HCT116 (cell line): ENCODE data around the gene PDE4D. TPM values are rescaled to one million over a fixed set of nuclear protein-coding genes. Genes with fewer than 3 reads are reported as not detected.

Experiments used
- ATAC-seq: fragments of 200-7000 bp; cut with Tn5 transposase; 2 replicates; pipeline ENCODE4 v1.9.1; 2020; ENCODE audit warnings: mild to moderate bottlenecking, moderate library complexity
- BruUV-seq: library from RNA; stranded (reverse); fragments of 400-500 nt; replicated peaks from 2 replicates; lab custom pipeline; 2021; lab: Mats Ljungman, UMichigan
- CTCF ChIA-PET: fragments of 300-600 bp; sonication (Branson Sonifier 250); formaldehyde crosslinking; loops from one replicate; lab custom pipeline; 2021; ENCODE audit warnings: antibody characterized with exemption; lab: Charles Lee
- POLR2A ChIA-PET: fragments of 300-600, 350-600 bp; sonication (Branson Sonifier 250); formaldehyde crosslinking; loops from one replicate; lab custom pipeline; 2021; ENCODE audit warnings: antibody characterized with exemption; lab: Charles Lee
- RAD21 ChIA-PET, 2 experiments: fragments of 300-600 bp; sonication (Branson Sonifier 250); formaldehyde crosslinking; loops; one replicate each; lab custom pipeline; 2023; ENCODE audit warnings: low total read pairs in 2 of 2; ENCODE audit not compliant: uncharacterized antibody in 2 of 2, unreplicated experiment in 2 of 2, low non-redundant PET in 1 of 2; lab: Charles Lee
- DNase-seq: peaks from one replicate; pipeline ENCODE4 v3.0.0-alpha.2; 2010; ENCODE audit warnings: low read depth, low spot score
- H2AFZ ChIP-seq: fragments of 200-600 bp; shearing (Covaris generic), sonication (generic); 2 replicates; pipeline ENCODE4 v1.6.1; 2017; ENCODE audit warnings: low read depth, mixed run types, mixed read lengths, antibody characterized with exemption, low read length; ENCODE audit not compliant: poor library complexity, severe bottlenecking
- H3K27ac ChIP-seq: 2 replicates; pipeline ENCODE4 v1.5.1; 2012; ENCODE audit warnings: low read depth, low read length
- H3K27me3 ChIP-seq: fragments of 200-600 bp; sonication (generic); 2 replicates; pipeline ENCODE4 v1.6.1; 2016; ENCODE audit warnings: mixed run types, low read length, mixed read lengths; ENCODE audit not compliant: insufficient read depth
- H3K36me3 ChIP-seq, 2 experiments: fragments of 200-500 bp in 1 of 2; fragments of 200-600 bp in 1 of 2; sonication (Bioruptor generic) in 1 of 2; sonication (generic) in 1 of 2; 2 replicates each; pipeline versions ENCODE4 v1.5.1 to v1.6.1; 2014 to 2016; ENCODE audit warnings: low read length in 2 of 2, inconsistent platforms in 1 of 2, mixed read lengths in 1 of 2, mixed run types in 1 of 2; ENCODE audit not compliant: insufficient read depth in 2 of 2, control insufficient read depth in 1 of 2
- H3K4me1 ChIP-seq, 2 experiments: fragments of 200-600 bp in 1 of 2; sonication (generic) in 1 of 2; 2 replicates each; pipeline versions ENCODE4 v1.5.1 to v1.6.1; 2012 to 2017; ENCODE audit warnings: low read length in 2 of 2, inconsistent platforms in 1 of 2, mild to moderate bottlenecking in 1 of 2, mixed read lengths in 1 of 2, mixed run types in 1 of 2, moderate library complexity in 1 of 2; ENCODE audit not compliant: insufficient read depth in 2 of 2, control insufficient read depth in 1 of 2
- H3K4me2 ChIP-seq: fragments of 200-600 bp; sonication (generic); 2 replicates; pipeline ENCODE4 v1.6.1; 2017; ENCODE audit warnings: mixed run types, low read length, mixed read lengths
- H3K4me3 ChIP-seq, 2 experiments: fragments of 200-600 bp in 1 of 2; sonication (generic) in 1 of 2; replicated peaks in 1 of 2; 2 replicates each; pipeline ENCODE4 v1.5.1; 2011 to 2016; ENCODE audit warnings: low read length in 2 of 2, control low read depth in 1 of 2, low read depth in 1 of 2, mild to moderate bottlenecking in 1 of 2, mixed read lengths in 1 of 2, mixed run types in 1 of 2
- H3K79me2 ChIP-seq: fragments of 200-600 bp; sonication (generic); 2 replicates; pipeline ENCODE4 v1.6.1; 2017; ENCODE audit warnings: mild to moderate bottlenecking, mixed run types, low read length, moderate library complexity, mixed read lengths; ENCODE audit not compliant: insufficient read depth
- H3K9ac ChIP-seq: fragments of 200-600 bp; sonication (generic); 2 replicates; pipeline ENCODE4 v1.6.1; 2016; ENCODE audit warnings: low read length, mixed read lengths
- H3K9me2 ChIP-seq: fragments of 200-600 bp; sonication (generic), shearing (Covaris generic); 2 replicates; pipeline ENCODE4 v1.6.1; 2017; ENCODE audit warnings: mixed run types, mild to moderate bottlenecking, moderate library complexity; ENCODE audit not compliant: insufficient read depth
- H3K9me3 ChIP-seq, 2 experiments: fragments of 200-500 bp in 1 of 2; fragments of 200-600 bp in 1 of 2; sonication (Bioruptor generic) in 1 of 2; sonication (generic) in 1 of 2; 2 replicates each; pipeline ENCODE4 v1.6.1; 2014 to 2017; ENCODE audit warnings: low read length in 2 of 2, mixed read lengths in 2 of 2, inconsistent platforms in 1 of 2, low read depth in 1 of 2, mild to moderate bottlenecking in 1 of 2, mixed run types in 1 of 2, moderate library complexity in 1 of 2; ENCODE audit not compliant: control insufficient read depth in 1 of 2, insufficient read depth in 1 of 2
- H4K20me1 ChIP-seq: fragments of 200-600 bp; sonication (generic), shearing (Covaris generic); 2 replicates; pipeline ENCODE4 v1.6.1; 2017; ENCODE audit warnings: mixed run types, mild to moderate bottlenecking, moderate library complexity; ENCODE audit not compliant: insufficient read depth
- CBX3 ChIP-seq: IDR thresholded peaks from 2 replicates; pipeline ENCODE4 v1.6.1; 2012; ENCODE audit warnings: low read depth
- CEBPB ChIP-seq: IDR thresholded peaks from 2 replicates; pipeline ENCODE4 v1.6.1; 2012; ENCODE audit warnings: low read depth
- EGR1 ChIP-seq: IDR thresholded peaks from 2 replicates; pipeline ENCODE4 v1.6.1; 2012; ENCODE audit warnings: low read depth
- ELF1 ChIP-seq: IDR thresholded peaks from 2 replicates; pipeline ENCODE4 v1.6.1; 2012; ENCODE audit warnings: low read depth, borderline replicate concordance
- EZH2 ChIP-seq: fragments of 200-600 bp; sonication (generic); IDR thresholded peaks from 2 replicates; pipeline ENCODE4 v1.6.1; 2017; ENCODE audit warnings: antibody characterized with exemption, mixed run types
- EZH2phosphoT487 ChIP-seq: fragments of 200-600 bp; IDR thresholded peaks from 2 replicates; pipeline ENCODE4 v1.6.1; 2018; ENCODE audit warnings: antibody characterized with exemption, borderline replicate concordance
- POLR2A ChIP-seq: IDR thresholded peaks from 2 replicates; pipeline ENCODE4 v1.7.0; 2011; ENCODE audit warnings: borderline replicate concordance; ENCODE audit not compliant: insufficient read depth, insufficient read length; ENCODE audit errors: extremely low read depth
- POLR2AphosphoS5 ChIP-seq: IDR thresholded peaks from 2 replicates; pipeline ENCODE4 v1.6.1; 2011; ENCODE audit warnings: mild to moderate bottlenecking, low read depth, low read length, moderate library complexity
- RAD21 ChIP-seq: IDR thresholded peaks from 2 replicates; pipeline ENCODE4 v1.6.1; 2012; ENCODE audit warnings: low read depth, mild to moderate bottlenecking
- SRF ChIP-seq: IDR thresholded peaks from 2 replicates; pipeline ENCODE4 v1.6.1; 2012; ENCODE audit warnings: low read depth
- intact Hi-C: fragments of 100-400 bp; cut with micrococcal nuclease; formaldehyde crosslinking; loops from 2 replicates; pipeline ENCODE4 v1.10.0; 2022
- total RNA-seq: library from RNA; stranded (reverse); gene quantifications from one replicate; pipeline ENCODE4 v1.2.1, GENCODE V29; 2021; ENCODE audit not compliant: unreplicated experiment
- TF ChIP-seq, protein P1 (sequence below): IDR thresholded peaks from 2 replicates; pipeline ENCODE4 v1.6.1; 2012
- TF ChIP-seq, protein P2 (sequence below): IDR thresholded peaks from 2 replicates; pipeline ENCODE4 v1.6.1; 2012
- TF ChIP-seq, protein P3 (sequence below): IDR thresholded peaks from 2 replicates; pipeline ENCODE4 v1.6.1; 2012; ENCODE audit warnings: low read depth
- TF ChIP-seq, protein P4 (sequence below): IDR thresholded peaks from 2 replicates; pipeline ENCODE4 v1.6.1; 2011; ENCODE audit warnings: mild to moderate bottlenecking, low read length, moderate library complexity; ENCODE audit not compliant: insufficient replicate concordance; ENCODE audit errors: extremely low read depth

PDE4D gene
- total RNA-seq, 1 experiment from 2014 or later = 1.1 TPM

DNA sequence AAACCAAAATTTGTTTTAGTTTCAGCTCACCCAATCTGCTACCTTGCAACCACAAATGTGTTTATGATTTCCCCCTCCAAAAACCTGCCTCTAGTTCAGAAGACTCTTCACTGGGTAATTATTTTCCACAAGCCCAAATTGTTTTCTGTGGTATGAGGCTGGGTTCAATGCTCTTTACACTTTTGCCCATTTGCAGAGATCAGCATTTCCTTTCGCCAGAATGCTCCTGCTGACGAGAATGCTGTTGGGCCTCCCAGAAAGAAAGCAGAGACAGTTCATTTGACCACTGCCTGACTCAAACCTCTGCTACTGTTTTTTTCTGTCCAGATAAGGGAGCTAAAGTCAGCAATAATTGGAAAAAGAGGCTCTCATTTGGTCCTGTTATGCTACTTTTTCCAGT is 427.3 kb downstream of the PDE4D start:
- BruUV-seq = no TSS peak
- Histone ChIP-seq H3K4me3 (no peak overlapping the region), H3K4me1 (no peaks in the 10 kb centered on the region), H3K4me2 (no peak overlapping the region), H4K20me1 (no peaks in the 10 kb centered on the region), H3K9me3 (no peaks in the 10 kb centered on the region), H3K9me2 (no peaks in the 10 kb centered on the region), H3K79me2 (no peaks in the 10 kb centered on the region), H3K27ac (no peak overlapping the region), H2AFZ (no peak overlapping the region), H3K36me3 (no peaks in the 10 kb centered on the region), H3K27me3 (no peaks in the 10 kb centered on the region), H3K9ac (no peak overlapping the region)
- intact Hi-C loops = no loop called here
- ATAC-seq = no peak
- ChIA-PET RAD21 (no interaction called here), CTCF (no interaction called here), POLR2A (no interaction called here)
- TF ChIP-seq, protein P1, sequence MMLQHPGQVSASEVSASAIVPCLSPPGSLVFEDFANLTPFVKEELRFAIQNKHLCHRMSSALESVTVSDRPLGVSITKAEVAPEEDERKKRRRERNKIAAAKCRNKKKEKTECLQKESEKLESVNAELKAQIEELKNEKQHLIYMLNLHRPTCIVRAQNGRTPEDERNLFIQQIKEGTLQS = no peak
- TF ChIP-seq EGR1 (no peak), EZH2 (no peak), EZH2phosphoT487 (no peak), CBX3 (no peak), SRF (no peak), POLR2A (no peak), POLR2AphosphoS5 (no peak), ELF1 (no peak), CEBPB (no peak), RAD21 (no peak)
- TF ChIP-seq, protein P2, sequence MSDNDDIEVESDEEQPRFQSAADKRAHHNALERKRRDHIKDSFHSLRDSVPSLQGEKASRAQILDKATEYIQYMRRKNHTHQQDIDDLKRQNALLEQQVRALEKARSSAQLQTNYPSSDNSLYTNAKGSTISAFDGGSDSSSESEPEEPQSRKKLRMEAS = no peak
- TF ChIP-seq, protein P3, sequence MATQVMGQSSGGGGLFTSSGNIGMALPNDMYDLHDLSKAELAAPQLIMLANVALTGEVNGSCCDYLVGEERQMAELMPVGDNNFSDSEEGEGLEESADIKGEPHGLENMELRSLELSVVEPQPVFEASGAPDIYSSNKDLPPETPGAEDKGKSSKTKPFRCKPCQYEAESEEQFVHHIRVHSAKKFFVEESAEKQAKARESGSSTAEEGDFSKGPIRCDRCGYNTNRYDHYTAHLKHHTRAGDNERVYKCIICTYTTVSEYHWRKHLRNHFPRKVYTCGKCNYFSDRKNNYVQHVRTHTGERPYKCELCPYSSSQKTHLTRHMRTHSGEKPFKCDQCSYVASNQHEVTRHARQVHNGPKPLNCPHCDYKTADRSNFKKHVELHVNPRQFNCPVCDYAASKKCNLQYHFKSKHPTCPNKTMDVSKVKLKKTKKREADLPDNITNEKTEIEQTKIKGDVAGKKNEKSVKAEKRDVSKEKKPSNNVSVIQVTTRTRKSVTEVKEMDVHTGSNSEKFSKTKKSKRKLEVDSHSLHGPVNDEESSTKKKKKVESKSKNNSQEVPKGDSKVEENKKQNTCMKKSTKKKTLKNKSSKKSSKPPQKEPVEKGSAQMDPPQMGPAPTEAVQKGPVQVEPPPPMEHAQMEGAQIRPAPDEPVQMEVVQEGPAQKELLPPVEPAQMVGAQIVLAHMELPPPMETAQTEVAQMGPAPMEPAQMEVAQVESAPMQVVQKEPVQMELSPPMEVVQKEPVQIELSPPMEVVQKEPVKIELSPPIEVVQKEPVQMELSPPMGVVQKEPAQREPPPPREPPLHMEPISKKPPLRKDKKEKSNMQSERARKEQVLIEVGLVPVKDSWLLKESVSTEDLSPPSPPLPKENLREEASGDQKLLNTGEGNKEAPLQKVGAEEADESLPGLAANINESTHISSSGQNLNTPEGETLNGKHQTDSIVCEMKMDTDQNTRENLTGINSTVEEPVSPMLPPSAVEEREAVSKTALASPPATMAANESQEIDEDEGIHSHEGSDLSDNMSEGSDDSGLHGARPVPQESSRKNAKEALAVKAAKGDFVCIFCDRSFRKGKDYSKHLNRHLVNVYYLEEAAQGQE = no peak
- TF ChIP-seq, protein P4, sequence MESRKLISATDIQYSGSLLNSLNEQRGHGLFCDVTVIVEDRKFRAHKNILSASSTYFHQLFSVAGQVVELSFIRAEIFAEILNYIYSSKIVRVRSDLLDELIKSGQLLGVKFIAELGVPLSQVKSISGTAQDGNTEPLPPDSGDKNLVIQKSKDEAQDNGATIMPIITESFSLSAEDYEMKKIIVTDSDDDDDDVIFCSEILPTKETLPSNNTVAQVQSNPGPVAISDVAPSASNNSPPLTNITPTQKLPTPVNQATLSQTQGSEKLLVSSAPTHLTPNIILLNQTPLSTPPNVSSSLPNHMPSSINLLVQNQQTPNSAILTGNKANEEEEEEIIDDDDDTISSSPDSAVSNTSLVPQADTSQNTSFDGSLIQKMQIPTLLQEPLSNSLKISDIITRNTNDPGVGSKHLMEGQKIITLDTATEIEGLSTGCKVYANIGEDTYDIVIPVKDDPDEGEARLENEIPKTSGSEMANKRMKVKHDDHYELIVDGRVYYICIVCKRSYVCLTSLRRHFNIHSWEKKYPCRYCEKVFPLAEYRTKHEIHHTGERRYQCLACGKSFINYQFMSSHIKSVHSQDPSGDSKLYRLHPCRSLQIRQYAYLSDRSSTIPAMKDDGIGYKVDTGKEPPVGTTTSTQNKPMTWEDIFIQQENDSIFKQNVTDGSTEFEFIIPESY = no peak
- no peak for DNase-seq
